HepG2 (cell line): Measurements from ENCODE around the gene SP6. TPM values are rescaled to one million over a fixed set of nuclear protein-coding genes. Genes with fewer than 3 reads are reported as not detected.

Source experiments
- CC2D1A ChIP-seq: sonication (generic); formaldehyde crosslinking; IDR thresholded peaks from 2 replicates; pipeline ENCODE4 v1.8.1; 2023; ENCODE audit warnings: mild to moderate bottlenecking, missing genetic modification reagents
- EED ChIP-seq: sonication (generic); formaldehyde crosslinking; IDR thresholded peaks from 2 replicates; pipeline ENCODE4 v1.5.0; 2020; ENCODE audit warnings: mild to moderate bottlenecking, missing genetic modification reagents
- GLMP ChIP-seq: sonication (generic); formaldehyde crosslinking; IDR thresholded peaks from 2 replicates; pipeline ENCODE4 v1.9.0; 2021; ENCODE audit warnings: missing genetic modification reagents, mild to moderate bottlenecking, borderline replicate concordance
- HCFC1 ChIP-seq: fragments of 150-350 bp; IDR thresholded peaks from 2 replicates; pipeline ENCODE4 v1.6.1; 2014; ENCODE audit warnings: low read depth, low read length
- HNF4A ChIP-seq: sonication (generic); formaldehyde crosslinking; IDR thresholded peaks from 2 replicates; pipeline ENCODE4 v1.4.0; 2020; ENCODE audit warnings: missing genetic modification reagents
- SETDB1 ChIP-seq: sonication (generic); formaldehyde crosslinking; IDR thresholded peaks from 2 replicates; pipeline ENCODE4 v1.5.1; 2020; ENCODE audit warnings: missing genetic modification reagents, mild to moderate bottlenecking, borderline replicate concordance
- SMC3 ChIP-seq: IDR thresholded peaks from 2 replicates; pipeline ENCODE4 v1.6.1; 2011; ENCODE audit warnings: low read length, improper control_type of control experiment
- SNRNP70 ChIP-seq: fragments of 200-400 bp; formaldehyde crosslinking; IDR thresholded peaks from 2 replicates; pipeline ENCODE4 v1.6.1; 2017; ENCODE audit warnings: mild to moderate bottlenecking, low read depth, low read length, moderate library complexity
- SP140L ChIP-seq: sonication (generic); formaldehyde crosslinking; IDR thresholded peaks from 2 replicates; pipeline ENCODE4 v1.4.0; 2020; ENCODE audit warnings: missing genetic modification reagents, borderline replicate concordance
- SRF ChIP-seq: IDR thresholded peaks from 2 replicates; pipeline ENCODE4 v1.6.1; 2011; ENCODE audit warnings: mild to moderate bottlenecking, low read depth, low read length, moderate library complexity
- TRIM24 ChIP-seq: sonication (generic); formaldehyde crosslinking; IDR thresholded peaks from 2 replicates; pipeline ENCODE4 v1.8.0; 2022; ENCODE audit warnings: mild to moderate bottlenecking, missing genetic modification reagents
- ZFP62 ChIP-seq: sonication (generic); formaldehyde crosslinking; IDR thresholded peaks from 2 replicates; pipeline ENCODE4 v1.4.0; 2020; ENCODE audit warnings: missing genetic modification reagents
- ZFP82 ChIP-seq: sonication (generic); formaldehyde crosslinking; IDR thresholded peaks from 2 replicates; pipeline ENCODE4 v1.5.1; 2020; ENCODE audit warnings: mild to moderate bottlenecking, missing genetic modification reagents, borderline replicate concordance
- ZKSCAN5 ChIP-seq: sonication (generic); formaldehyde crosslinking; IDR thresholded peaks from 2 replicates; pipeline ENCODE4 v1.5.1; 2020; ENCODE audit warnings: mild to moderate bottlenecking, missing genetic modification reagents
- ZNF615 ChIP-seq: sonication (generic); formaldehyde crosslinking; IDR thresholded peaks from 2 replicates; pipeline ENCODE4 v1.5.0; 2020; ENCODE audit warnings: mild to moderate bottlenecking, missing genetic modification reagents, borderline replicate concordance
- ZNF710 ChIP-seq: sonication (generic); formaldehyde crosslinking; IDR thresholded peaks from 2 replicates; pipeline ENCODE4 v1.5.0; 2020; ENCODE audit warnings: mild to moderate bottlenecking, missing genetic modification reagents, borderline replicate concordance
- ZNF883 ChIP-seq: sonication (generic); formaldehyde crosslinking; IDR thresholded peaks from 2 replicates; pipeline ENCODE4 v1.5.1; 2020; ENCODE audit warnings: mild to moderate bottlenecking, missing genetic modification reagents; ENCODE audit errors: not compliant biosample characterization
- polyA plus RNA-seq, 8 experiments: library from polyadenylated mRNA; depleted of rRNA in 3 of 8; stranded (reverse) in 7 of 8; unstranded in 1 of 8; fragments of >200 nt; fragmentation: Illumina TruSeq in 4 of 8; extraction: Trizol in 4 of 8; gene quantifications; 2 replicates each; pipeline versions ENCODE4 v1.2.1 to v1.2.3, GENCODE V29; 2011 to 2016; ENCODE audit warnings: low read depth in 4 of 8, missing spikeins in 1 of 8, mixed read lengths in 1 of 8; ENCODE audit not compliant: insufficient read depth in 1 of 8
- total RNA-seq, 5 experiments: library from RNA; depleted of rRNA; stranded (reverse); fragments of >200 nt; fragmentation: Illumina TruSeq; extraction: Trizol; gene quantifications; 2 replicates each; pipeline ENCODE4 v1.2.3, GENCODE V29; 2016; ENCODE audit warnings: low read depth in 1 of 5
- TF ChIP-seq, protein P1 (sequence below): sonication (generic); formaldehyde crosslinking; IDR thresholded peaks from 2 replicates; pipeline ENCODE4 v1.4.0; 2020; ENCODE audit warnings: missing genetic modification reagents
- TF ChIP-seq, protein P2 (sequence below): sonication (generic); formaldehyde crosslinking; IDR thresholded peaks from 2 replicates; pipeline ENCODE4 v1.8.0; 2022; ENCODE audit warnings: mild to moderate bottlenecking, missing genetic modification reagents
- TF ChIP-seq, protein P3 (sequence below): sonication (generic); formaldehyde crosslinking; IDR thresholded peaks from 2 replicates; pipeline ENCODE4 v1.4.0; 2020; ENCODE audit warnings: missing genetic modification reagents

The SP6 gene
- total and polyA plus RNA-seq, 2 of the 13 experiments (the other 11 are each of a cell fraction or from before 2014, with no cell fraction given): 0.07 TPM

GRCh38 chr17:47895347-47895855 lies 44.4 kb upstream of the SP6 start (continued):
- TF ChIP-seq SETDB1 (CRISPR knock-in tag) (no peak), EED (peak; percentile 77), HNF4A (CRISPR knock-in tag) (peak; percentile 22; the same call in 1 of the 2 replicates), SNRNP70 (no peak), SRF (no peak; the same call in 1 of the 2 replicates), TRIM24 (CRISPR knock-in tag) (no peak), CC2D1A (CRISPR knock-in tag) (no peak), ZNF710 (CRISPR knock-in tag) (no peak), ZNF883 (CRISPR knock-in tag) (peak; percentile 61), ZNF615 (CRISPR knock-in tag) (no peak), GLMP (CRISPR knock-in tag) (no peak), SP140L (CRISPR knock-in tag) (0 out of 2 replicates have a peak, but pooled peaks have one; percentile 44), SMC3 (no peak), ZFP62 (no peak), HCFC1 (no peak), ZFP82 (CRISPR knock-in tag) (no peak), ZKSCAN5 (no peak)
- TF ChIP-seq, protein P1, sequence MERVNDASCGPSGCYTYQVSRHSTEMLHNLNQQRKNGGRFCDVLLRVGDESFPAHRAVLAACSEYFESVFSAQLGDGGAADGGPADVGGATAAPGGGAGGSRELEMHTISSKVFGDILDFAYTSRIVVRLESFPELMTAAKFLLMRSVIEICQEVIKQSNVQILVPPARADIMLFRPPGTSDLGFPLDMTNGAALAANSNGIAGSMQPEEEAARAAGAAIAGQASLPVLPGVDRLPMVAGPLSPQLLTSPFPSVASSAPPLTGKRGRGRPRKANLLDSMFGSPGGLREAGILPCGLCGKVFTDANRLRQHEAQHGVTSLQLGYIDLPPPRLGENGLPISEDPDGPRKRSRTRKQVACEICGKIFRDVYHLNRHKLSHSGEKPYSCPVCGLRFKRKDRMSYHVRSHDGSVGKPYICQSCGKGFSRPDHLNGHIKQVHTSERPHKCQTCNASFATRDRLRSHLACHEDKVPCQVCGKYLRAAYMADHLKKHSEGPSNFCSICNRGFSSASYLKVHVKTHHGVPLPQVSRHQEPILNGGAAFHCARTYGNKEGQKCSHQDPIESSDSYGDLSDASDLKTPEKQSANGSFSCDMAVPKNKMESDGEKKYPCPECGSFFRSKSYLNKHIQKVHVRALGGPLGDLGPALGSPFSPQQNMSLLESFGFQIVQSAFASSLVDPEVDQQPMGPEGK (CRISPR knock-in tag): peak; percentile 36; the same call in 1 of the 2 replicates
- TF ChIP-seq, protein P2, sequence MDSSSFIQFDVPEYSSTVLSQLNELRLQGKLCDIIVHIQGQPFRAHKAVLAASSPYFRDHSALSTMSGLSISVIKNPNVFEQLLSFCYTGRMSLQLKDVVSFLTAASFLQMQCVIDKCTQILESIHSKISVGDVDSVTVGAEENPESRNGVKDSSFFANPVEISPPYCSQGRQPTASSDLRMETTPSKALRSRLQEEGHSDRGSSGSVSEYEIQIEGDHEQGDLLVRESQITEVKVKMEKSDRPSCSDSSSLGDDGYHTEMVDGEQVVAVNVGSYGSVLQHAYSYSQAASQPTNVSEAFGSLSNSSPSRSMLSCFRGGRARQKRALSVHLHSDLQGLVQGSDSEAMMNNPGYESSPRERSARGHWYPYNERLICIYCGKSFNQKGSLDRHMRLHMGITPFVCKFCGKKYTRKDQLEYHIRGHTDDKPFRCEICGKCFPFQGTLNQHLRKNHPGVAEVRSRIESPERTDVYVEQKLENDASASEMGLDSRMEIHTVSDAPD (CRISPR knock-in tag): no peak
- TF ChIP-seq, protein P3, sequence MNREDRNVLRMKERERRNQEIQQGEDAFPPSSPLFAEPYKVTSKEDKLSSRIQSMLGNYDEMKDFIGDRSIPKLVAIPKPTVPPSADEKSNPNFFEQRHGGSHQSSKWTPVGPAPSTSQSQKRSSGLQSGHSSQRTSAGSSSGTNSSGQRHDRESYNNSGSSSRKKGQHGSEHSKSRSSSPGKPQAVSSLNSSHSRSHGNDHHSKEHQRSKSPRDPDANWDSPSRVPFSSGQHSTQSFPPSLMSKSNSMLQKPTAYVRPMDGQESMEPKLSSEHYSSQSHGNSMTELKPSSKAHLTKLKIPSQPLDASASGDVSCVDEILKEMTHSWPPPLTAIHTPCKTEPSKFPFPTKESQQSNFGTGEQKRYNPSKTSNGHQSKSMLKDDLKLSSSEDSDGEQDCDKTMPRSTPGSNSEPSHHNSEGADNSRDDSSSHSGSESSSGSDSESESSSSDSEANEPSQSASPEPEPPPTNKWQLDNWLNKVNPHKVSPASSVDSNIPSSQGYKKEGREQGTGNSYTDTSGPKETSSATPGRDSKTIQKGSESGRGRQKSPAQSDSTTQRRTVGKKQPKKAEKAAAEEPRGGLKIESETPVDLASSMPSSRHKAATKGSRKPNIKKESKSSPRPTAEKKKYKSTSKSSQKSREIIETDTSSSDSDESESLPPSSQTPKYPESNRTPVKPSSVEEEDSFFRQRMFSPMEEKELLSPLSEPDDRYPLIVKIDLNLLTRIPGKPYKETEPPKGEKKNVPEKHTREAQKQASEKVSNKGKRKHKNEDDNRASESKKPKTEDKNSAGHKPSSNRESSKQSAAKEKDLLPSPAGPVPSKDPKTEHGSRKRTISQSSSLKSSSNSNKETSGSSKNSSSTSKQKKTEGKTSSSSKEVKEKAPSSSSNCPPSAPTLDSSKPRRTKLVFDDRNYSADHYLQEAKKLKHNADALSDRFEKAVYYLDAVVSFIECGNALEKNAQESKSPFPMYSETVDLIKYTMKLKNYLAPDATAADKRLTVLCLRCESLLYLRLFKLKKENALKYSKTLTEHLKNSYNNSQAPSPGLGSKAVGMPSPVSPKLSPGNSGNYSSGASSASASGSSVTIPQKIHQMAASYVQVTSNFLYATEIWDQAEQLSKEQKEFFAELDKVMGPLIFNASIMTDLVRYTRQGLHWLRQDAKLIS (CRISPR knock-in tag): no peak
